Measurements from ENCODE around the gene FKBP4. TPM values are rescaled to one million over a fixed set of nuclear protein-coding genes. Genes with fewer than 3 reads are reported as not detected.

Gene FKBP4
- 86.0 to 104 TPM (median 100 TPM) in 5 replicates for total RNA-seq (2022; extraction: Qiagen RNA extraction)

GRCh38 chr12:2794736-2795289, at the start of gene FKBP4:
FKBP4 (plus strand) TSS chr12:2794970; CDS start chr12:2795140, 170 bp downstream.

GRCh38 chr12:2812290-2813213, 17.8 kb downstream of the FKBP4 start, which contains the start of gene ITFG2:
ITFG2 (plus strand) TSS chr12:2812668; CDS start chr12:2812761, 93 bp downstream.

GRCh38 chr12:2834581-2835491, 40.1 kb downstream of the FKBP4 start, which contains the start of gene NRIP2:
NRIP2 (minus strand) TSS chr12:2835035; CDS start chr12:2834983, 52 bp downstream.

Other genes with a start within 250 kb of the FKBP4 start
- gene ITFG2, start 17.7 kb downstream of the FKBP4 start, total RNA-seq (2022; extraction: Qiagen RNA extraction), result 11.6 to 19.2 TPM (median 15.4 TPM) in 5 replicates
- not detected in 5 replicates for gene NRIP2, start 40.1 kb downstream of the FKBP4 start, total RNA-seq (2022; extraction: Qiagen RNA extraction)
- gene TEX52, start 62.1 kb downstream of the FKBP4 start, total RNA-seq (2022; extraction: Qiagen RNA extraction), result not detected in 5 replicates
- 80.9 to 104 TPM (median 102 TPM) in 5 replicates for gene FOXM1, start 82.2 kb downstream of the FKBP4 start, total RNA-seq (2022; extraction: Qiagen RNA extraction)
- gene RHNO1, start 82.3 kb downstream of the FKBP4 start, total RNA-seq (2022; extraction: Qiagen RNA extraction), result 43.8 to 55.9 TPM (median 50.3 TPM) in 5 replicates
- 18.0 to 21.7 TPM (median 20.7 TPM) in 5 replicates for gene TULP3, start 95.9 kb downstream of the FKBP4 start, total RNA-seq (2022; extraction: Qiagen RNA extraction)
- 40.2 to 50.7 TPM (median 46.1 TPM) in 5 replicates for gene TEAD4, start 164.4 kb downstream of the FKBP4 start, total RNA-seq (2022; extraction: Qiagen RNA extraction)